Subcutaneous adipose tissue (tissue), 4 donors: Measurements from ENCODE around the gene ZNHIT6. TPM values are rescaled to one million over a fixed set of nuclear protein-coding genes. Genes with fewer than 3 reads are reported as not detected.

ENCODE experiments used
- CTCF ChIP-seq: fragments of 450-650 bp; IDR thresholded peaks from one replicate; pipeline ENCODE4 v1.5.1; 2016; ENCODE audit warnings: low read depth, mild to moderate bottlenecking, control low read depth, antibody characterized with exemption, moderate library complexity
- total RNA-seq, 4 donors: library from RNA; depleted of rRNA; stranded (reverse); fragments of >200 nt; gene quantifications; one replicate each; pipeline ENCODE4 v1.1.0, GENCODE V29; 2016

Gene ZNHIT6
- total RNA-seq, 4 donors from 2014 or later: 10.4 to 20.4 (median 10.9) TPM

GRCh38 chr1:85602571-85602970, 105.7 kb downstream of the ZNHIT6 start:
- TF ChIP-seq CTCF: no peak

- no peak for TF ChIP-seq CTCF
Measured at GRCh38 chr1:85601901-85602300, 106.3 kb downstream of the ZNHIT6 start.

- TF ChIP-seq CTCF: no peak
Measured at GRCh38 chr1:85599681-85600080, 108.6 kb downstream of the ZNHIT6 start.

Other genes with a start within 250 kb of the ZNHIT6 start
- 10 to 100 TPM; 13.9 to 27.6 (median 14.3) TPM for gene DDAH1, start 243.3 kb downstream of the ZNHIT6 start, total RNA-seq
- gene CCN1, start 127.7 kb downstream of the ZNHIT6 start, total RNA-seq: 100 to 1,000 TPM in 2 of 4 donors, 10 to 100 TPM in 2; 71.4 to 181 (median 126) TPM